CD4-positive, alpha-beta T cell treated with Interleukin-15 for 1 hour (primary cell): ENCODE results near the gene ACRBP.

Experiments
- DNase-seq: peaks from one replicate; pipeline ENCODE4 v3.0.0-alpha.2; 2020

ACRBP gene

DNA sequence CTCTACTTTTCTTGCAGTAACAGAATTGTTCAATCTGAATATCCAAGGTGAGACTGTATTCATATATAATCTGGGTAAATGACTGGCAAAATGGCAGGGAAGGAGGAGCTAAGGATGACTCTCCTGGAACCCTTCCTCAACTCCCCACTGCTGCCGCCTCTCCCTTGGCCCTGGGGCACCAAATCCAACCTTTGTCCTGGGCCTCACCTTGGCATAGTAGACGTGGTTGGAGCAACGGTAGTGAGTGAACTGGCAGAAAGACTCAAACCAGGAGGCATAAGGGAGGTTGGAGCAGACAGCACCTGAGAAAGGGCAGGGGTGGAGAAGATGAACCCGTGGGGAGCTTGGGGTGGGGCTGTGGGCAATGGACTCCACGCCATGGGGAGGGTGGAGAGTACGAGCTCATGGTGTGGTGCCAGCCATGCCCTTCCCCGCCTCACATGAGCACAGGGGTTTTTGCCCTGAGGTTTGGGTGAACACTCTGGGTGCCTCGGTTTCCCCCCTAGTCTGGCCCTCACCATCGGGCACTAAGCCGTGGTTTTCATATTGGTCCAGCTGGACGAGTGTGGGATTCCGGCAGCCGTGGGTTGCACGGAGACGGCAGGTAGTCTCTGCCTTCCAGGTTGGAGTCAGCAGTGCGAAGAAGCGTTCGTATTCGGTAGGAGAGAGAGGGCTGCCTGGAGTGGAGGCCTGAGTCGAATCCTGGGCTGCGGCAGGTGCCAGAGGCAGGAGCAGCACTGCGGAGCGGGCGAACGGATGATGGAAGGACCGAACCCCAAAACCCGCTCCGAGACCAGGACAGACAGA, 753 bp downstream of the ACRBP start:
- no peak for DNase-seq

DNA sequence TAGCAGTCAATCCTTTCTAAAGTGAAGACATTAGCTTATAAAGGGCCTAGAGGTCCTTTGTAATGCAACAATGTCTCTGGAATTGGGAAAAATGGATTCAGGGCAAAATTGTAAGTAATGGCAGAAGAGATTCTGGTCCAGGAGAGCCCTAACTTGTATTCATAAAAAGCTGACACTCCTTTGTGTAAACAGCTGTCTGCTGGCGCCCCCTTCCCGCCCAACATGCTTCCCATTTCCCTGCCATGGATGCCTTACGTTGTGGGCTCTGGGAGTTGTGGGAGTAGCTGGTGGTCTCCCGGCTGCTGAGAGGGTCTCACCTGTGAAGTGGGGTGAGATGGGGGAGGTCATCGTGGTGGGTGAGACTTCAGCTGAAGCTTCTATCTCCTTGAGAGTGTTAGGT, 2.3 kb downstream of the ACRBP start:
- no peak for DNase-seq

DNA sequence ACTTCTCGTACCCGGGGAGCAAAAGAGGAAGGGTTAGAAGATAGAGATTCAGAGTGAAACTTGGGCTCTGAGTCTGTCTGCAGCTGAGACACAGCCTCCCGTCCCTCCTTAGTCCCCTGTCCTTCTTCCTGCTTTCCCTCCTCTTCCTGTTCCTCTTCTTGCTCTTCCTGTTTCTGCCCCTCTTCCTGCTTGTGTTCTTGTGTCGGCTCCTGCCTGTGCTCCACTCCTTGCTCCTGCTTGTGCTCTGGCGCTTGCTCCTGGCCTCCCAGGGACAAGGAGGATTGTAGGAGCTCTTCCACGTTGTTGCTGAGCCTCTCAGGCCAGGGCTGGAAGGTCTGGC, 3.0 kb downstream of the ACRBP start:
- peak; percentile 45 for DNase-seq

DNA sequence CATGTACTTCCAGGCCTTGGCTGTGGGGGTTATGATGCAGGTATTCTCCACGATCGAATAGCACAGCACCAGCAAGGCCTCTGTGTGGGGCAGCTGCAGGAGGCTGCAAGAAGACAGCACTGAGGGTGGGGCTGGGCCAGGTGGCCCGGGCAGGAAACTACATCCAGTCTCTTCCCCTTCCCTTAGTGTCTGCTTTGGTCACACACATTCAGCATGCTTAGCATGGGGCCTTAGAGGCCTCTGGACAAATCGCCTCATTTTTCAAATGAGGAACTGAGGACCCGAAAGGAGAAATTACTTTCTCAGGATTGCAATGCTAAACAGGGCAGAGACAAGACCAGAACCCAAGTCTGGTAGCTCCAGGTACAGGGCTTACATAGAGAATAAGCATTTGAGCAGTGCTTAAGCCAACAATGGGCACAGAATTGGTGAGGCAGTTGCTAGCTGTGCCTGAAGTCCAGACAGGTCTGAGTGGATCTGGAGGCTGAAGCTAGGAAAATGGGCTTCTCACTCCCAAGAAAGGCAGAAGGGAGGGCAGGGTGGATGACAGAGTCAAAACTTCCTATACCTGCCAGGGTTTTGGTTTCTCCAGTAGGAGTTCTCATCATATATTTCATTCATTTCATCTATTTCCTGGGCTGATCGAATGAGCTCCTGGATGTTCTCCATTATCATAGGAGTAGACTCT, 3.5 kb downstream of the ACRBP start:
- peak; percentile 26 for DNase-seq

DNA sequence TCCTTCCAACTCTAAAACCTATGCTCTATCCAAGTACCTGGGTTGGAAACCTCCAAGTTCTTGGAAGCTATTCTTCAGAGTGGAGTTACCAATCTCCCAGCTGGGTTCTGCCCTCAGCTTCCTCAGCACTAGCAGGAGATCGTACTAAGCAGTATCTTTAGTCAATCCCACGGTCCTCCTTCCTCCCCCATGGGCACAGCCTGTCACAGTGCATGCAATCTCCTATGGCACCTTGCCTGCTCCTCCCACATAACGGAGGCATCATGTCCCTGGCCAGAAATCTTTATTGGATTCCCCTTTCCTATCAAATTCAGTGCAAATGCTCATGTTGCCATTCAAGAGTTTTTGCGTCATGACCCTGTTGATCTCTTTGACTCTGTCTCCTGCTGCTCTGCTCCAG, 6.1 kb downstream of the ACRBP start:
- DNase-seq = no peak

DNA sequence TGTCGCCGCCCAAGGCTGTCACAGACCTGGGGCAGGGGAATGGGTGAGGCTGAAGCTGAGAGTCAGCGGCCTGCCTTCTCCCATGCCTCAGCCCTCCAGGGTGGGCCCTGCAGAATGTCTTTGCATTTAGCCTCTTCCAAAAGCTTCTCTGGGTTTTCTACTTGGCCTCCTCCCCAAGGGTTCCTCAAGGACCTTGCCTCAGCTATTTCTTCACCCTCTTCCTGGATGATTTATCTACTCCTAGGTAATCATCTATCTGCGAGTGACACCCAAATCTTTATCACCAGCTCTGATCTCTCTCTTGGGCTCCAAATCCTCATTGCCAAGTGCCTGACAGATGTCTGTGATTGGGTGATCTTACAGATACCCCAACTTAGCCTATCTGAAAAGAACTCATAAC, 6.7 kb downstream of the ACRBP start:
- DNase-seq = no peak

DNA sequence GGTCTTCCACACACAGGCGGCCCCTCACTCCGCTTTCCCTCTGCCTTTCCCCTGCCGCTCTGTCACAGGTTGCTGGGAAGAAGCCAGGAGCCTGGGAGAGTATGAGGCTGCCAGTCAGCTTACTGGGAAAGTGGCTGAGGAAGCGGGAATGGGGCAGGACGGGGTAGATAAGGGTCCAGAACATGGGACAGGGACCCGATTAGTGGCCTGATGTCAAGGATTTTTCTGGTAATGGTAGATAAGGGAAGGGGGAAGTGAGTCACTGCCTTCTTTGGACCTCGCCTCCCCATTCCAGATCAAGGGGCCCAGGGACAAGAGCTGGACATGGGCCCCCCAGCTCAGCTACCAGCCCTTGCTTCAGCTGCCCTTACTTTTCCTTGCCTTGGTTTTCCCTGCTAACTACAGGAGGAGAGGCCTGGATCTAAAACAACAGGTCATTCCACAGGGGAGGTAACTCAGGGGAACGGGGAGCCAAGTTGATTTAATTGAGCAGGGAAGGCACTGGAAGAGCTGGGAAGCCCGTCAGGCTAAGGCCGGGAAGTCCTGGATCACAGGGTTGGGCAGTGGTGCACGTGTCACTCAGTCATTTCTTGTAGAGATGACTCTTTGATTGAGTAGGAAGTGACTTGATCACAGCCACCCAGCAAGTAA, 8.0 kb downstream of the ACRBP start:
- DNase-seq = no peak

DNA sequence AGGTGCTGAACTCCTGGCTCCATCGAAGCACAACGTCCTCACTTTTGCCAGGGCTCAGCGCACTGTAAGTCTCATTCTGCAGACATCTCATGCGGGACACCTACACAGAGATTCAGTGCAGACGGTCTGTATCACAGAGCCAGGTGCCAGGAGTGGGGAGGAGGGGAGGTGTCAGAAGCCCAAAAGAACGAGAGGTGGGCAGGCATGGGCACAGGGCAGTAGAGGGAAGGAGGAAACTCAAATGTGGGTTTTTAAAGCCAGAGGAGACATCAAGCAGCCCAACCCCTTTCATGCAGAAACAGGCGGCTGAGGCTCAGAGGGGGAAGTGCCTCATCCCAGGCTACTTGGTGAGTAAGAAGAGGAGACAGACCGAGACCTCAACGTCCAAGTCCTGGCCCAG, 8.9 kb downstream of the ACRBP start:
- DNase-seq = peak; percentile 43

DNA sequence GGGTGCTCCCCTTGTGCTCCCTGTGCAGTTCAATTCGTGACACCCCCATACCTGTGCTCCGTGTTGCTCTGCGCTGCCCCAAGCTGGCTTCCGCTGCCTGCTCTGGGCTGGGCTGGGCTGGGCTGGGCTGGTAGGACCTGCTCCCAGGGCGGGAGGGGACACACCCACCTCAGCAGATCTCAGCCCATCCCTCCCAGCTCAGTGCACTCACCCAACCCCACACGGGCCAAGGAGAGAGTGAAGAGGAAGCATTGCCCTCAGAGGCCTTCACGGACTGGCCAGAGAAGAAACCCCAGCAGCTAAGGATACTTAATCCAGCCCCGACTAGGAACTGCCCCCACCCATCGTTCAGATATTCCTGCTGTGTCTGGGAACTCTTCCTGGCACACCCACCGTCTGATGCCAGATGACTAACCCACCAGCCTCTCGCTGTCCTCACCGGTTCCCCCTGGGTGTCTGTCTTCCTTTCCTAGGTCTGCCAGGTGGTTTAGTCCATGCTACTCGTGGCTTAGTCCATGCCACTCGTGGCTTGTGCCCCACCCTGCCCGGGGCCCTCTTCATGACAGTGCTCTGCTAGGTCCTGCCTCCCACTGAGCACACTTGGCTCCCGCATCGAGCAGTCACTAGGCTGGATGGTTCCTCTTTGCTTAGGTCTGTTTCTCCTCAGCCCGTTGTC, 11.2 kb downstream of the ACRBP start, which contains the start of gene LPAR5:
Gene LPAR5 (minus strand): TSS at position 104 of the 676 bp plus-strand sequence. CDS start 14,711 bp downstream, outside the sequence.
- DNase-seq = peak; percentile 63

DNA sequence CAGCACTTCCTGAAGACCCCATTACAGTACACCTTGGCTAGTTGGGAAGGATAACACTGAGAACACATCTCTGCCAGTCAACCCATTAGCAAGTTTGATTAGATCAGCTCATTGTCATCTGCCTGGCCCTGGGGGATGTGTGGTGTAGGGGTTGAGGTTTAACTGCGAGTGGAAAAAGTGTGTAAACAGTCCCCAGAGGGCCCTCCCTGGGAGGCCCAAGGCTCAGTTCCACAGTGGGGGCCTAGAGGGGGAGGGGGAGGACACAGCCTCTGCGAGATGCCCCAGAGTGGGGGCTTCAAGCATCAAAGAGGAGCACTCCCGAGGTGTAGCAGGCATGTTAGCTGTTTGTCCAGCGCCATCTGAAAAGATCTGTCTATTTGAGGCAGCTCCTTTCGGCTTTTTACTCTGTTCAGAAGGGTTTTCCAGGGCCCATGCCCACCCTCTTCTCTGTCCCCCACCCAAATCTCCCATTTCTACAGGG, 11.8 kb downstream of the ACRBP start:
- peak; percentile 54 for DNase-seq

DNA sequence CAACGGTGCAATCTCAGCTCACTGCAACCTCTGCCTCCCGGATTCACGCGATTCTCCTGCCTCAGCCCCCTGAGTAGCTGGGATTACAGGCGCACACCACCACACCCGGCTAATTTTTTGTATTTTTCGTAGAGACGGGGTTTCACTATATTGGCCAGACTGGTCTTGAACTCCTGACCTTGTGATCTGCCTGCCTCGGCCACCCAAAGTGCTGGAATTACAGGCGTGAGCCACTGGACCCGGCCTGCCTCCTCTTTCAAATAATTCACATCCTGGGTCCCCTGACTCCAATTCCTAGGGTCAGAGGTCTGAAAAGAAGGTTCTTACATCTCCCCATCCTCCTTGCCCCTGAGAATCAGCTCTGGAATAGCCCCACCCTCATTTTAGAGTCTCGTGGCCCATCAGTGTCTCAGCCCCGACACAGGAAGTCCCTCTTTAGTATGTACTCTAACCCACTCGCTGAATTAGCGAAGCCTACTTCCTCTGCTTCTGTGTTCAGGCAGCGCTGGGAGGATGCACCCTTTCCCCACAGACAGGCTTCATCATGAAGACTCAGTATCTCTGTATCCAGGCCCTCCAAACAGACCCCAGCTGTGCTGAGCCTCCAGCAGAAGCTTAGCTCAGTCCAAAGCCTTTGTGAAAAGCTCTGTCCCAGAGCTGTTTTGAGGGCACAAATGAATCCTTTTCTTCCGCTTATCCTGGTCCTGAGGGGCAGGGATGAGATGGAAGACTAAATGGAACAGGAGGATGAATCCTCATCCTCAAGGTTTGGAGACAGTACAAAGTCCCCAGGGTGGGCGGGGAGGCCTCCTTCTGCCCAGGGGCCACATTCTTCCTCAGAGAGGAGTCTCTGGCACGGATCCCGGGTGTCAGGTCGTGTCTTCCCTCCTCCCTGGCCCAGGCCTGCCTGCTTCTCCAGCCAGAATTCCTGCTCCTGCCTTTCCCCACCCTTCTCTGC, 14.9 kb downstream of the ACRBP start:
- peak; percentile 63 for DNase-seq

DNA sequence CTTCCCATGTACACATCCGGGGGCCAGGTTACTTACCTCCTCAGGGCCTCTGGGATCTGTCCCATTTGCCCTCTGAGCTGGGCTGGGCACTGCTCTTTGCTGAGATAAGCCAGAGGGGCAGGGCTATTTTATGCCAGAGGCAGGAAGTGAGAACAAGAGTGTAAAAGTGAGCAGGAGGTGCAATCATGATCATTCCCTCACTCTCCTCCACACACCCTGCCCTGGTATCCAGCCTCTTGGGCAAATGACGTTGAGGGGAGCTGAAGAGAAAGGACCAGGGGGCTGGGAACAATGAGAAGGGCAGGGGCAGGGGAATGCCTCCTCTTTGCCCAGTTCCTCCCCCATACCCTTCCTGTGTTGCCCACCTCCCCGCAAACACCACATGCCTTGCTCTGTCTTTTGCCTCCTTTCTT, 15.7 kb downstream of the ACRBP start:
- DNase-seq = no peak

DNA sequence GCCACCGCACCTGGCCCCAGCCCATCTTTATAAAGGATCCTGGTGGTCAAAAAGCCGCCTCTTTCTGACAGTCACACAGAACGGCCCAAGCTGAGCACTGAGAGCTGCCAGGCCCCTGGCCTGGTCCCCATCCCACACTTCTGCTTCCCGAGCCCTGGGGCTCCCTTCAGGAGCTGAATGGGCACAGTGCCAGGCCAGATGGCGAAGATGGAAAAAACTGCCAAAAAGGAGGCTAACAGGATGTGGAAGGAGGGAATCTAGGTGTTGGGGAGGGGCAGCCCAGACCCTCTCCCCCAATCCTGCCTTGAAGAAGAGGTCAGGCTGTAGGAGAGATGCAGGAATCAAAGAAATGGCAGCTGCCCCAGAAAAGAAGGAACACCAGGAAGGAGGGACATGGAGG, 16.5 kb downstream of the ACRBP start:
- no peak for DNase-seq

DNA sequence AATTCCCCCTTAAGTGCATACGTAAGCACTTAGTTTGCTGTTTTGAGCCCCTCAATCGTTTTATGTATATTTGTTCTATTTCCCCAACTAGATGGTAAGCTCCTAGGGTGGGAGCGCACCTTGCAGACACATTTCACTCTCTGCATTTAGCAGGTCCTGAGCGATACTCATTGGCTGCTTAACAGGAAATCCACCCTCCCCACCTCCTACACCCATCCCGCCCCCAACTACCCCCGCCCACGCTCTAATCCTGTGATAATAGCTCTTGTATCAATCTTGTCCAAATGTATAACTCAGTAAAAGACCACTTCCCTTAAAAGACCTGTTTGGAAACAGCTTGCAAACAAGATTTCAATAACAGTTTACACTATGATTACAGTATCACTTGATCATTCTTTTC, 19.6 kb downstream of the ACRBP start:
- DNase-seq = no peak

DNA sequence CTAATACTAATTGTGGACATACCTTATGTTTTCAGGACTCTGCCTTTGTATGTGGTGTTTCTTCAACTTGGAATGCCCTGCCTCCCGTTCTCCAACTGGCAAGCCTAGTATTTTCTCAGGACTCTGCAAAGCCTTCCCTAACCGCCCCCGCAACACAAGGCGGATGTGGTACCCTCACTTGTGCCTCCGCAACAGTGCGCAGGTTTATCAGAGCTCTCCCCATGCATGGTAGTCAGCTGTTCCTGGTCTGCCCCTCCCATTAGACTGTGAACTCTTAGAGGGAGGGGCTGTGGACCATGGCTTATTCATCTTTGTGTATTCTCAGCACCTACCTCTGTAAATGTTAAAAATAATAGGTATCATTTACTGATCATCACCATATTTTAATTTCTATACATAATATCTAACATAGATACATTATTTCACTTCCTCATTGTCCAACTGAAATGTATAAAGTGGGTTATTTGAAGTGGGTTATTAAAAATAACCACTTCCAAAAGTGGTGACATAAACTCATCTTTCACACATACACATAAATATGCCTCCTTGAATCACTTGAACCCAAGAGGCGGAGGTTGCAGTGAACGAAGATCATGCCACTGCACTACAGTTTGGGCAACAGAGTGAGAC, 20.5 kb downstream of the ACRBP start:
- no peak for DNase-seq

DNA sequence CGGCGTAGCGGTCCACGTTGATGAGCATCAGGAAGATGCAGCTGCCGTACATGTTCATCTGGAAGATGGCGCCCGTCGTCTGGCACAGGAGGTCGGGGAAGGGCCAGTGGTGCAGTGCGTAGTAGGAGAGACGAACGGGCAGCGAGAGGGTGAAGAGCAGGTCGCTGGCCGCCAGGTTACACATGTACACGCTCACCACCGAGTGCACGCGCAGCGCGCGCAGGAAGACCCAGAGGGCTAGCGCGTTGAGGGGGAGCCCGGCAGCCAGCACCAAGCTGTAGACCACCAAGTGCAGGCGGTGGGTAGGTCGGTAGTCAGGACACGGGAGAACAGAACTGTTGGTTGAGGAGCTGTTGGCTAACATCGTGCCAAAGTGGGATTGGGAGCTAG, 26.4 kb downstream of the ACRBP start:
- no peak for DNase-seq

DNA sequence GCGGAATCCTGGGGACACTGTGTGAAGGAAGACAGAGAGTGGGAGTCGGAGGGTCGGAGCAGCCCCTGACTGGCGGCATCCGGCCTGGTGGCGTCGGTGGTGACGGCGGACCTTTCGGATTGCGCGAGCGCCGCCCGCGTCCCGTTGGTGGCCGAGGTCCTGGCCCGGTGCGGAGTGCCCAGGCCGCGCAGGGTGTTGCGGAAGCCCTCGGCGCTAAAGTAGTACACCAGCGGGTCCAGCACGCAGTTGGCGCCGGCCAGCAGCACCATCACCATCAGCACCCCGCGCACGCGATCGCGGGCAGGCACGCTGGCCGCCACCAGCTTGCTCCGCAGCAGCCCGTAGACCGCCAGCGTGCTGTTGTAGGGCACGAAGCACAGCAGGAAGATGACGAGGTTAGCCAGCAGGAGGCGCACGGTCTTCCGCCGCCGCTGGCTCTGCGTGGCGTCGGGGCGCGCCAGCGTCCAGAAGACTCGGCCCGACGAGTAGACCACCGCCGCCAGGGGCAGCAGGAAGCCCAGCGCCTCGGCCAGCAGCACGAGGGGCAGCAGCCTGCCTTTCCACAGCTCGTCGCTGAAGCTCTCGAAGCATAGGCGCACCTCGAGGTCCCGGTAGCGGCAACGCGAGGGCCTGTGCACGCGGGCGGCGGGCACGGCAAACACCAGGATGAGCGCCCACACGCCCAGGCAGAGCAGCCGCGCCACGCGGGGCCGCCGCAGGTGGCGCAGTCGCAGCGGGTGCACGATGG, 26.9 kb downstream of the ACRBP start:
- DNase-seq = peak; percentile 62

DNA sequence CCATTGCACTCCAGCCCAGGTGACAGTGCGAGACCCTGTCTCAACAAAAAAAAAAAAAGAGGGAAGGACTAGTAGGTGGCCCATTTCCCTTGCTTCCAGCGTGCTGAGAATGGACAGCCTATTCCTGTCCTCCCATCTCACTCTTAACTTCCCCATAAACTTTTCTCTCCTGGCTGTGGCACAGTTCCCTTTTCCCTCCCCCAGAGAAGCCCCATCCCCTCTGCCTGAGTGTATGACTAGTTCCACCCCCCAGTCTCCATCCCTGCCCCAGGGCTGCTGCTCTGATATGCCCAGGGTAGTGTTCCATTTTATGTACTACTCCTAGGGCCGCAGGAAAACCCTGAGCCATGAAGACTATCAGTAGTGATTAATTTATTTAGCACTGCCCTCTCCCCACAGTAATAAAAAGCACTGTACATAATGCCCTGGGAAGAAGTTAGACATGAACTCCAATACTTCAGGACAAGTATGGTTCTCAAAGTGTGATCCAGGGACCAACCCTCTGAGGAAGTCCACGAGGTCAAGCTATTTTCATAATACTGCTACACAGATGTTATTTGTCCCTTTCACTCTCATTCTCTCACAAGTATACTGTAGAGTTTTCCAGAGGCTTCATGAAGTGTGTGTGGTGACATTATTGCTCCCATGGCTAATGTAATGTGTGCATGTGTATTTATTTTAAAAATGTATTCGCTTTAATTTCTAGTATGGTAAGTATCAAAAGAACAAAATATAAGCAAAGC, 28.6 kb downstream of the ACRBP start:
- no peak for DNase-seq

DNA sequence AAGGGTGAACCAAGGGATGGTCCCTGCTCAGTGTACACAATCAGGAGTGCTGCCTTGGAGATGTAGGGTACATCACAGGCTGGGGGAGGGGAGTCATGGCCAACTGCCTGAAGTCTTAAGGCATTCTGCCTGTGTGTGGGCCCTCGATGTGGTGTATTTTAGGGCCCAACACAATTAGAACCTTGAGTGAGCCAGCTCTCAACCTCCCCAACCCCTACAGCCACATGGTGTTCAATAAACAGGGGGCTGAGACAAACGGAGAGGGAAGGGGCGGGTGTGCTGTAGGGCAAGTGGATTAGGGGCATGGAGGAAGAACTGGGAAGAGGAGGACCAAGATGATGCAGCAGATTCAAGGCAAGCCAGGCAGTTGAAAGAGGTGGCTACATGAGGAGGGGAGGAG, 31.4 kb downstream of the ACRBP start:
- no peak for DNase-seq
